GM23338 (cell line): ENCODE data around the gene RCCD1. TPM values are rescaled to one million over a fixed set of nuclear protein-coding genes. Genes with fewer than 3 reads are reported as not detected.

Experiments used
- ATAC-seq: fragments of 200-7000 bp; cut with Tn5 transposase; 3 replicates; pipeline ENCODE4 v1.9.1; 2020
- DNase-seq: peaks from one replicate; pipeline ENCODE4 v3.0.0-alpha.2; 2015; ENCODE audit warnings: low spot score
- H2AFZ ChIP-seq: fragments of 200-600 bp; sonication (generic); 2 replicates; pipeline ENCODE4 v1.8.0; 2016; ENCODE audit warnings: antibody characterized with exemption, mild to moderate bottlenecking, moderate library complexity
- H3F3A ChIP-seq: fragments of 200-600 bp; sonication (generic); replicated peaks from 2 replicates; pipeline ENCODE4 v1.8.0; 2017; ENCODE audit warnings: antibody characterized with exemption, mixed run types, low read depth
- H3K27ac ChIP-seq: fragments of 200-600 bp; sonication (generic); 2 replicates; pipeline ENCODE4 v1.6.1; 2016; ENCODE audit warnings: low read depth
- H3K27me3 ChIP-seq: fragments of 200-600 bp; sonication (generic); 2 replicates; pipeline ENCODE4 v1.8.0; 2016; ENCODE audit warnings: mild to moderate bottlenecking, mixed run types, moderate library complexity; ENCODE audit not compliant: insufficient read depth
- H3K36me3 ChIP-seq: fragments of 200-600 bp; sonication (generic); 2 replicates; pipeline ENCODE4 v1.8.0; 2016; ENCODE audit warnings: mild to moderate bottlenecking; ENCODE audit not compliant: insufficient read depth
- H3K4me1 ChIP-seq: fragments of 200-600 bp; sonication (generic); 2 replicates; pipeline ENCODE4 v1.8.0; 2016; ENCODE audit warnings: mild to moderate bottlenecking, moderate library complexity; ENCODE audit not compliant: insufficient read depth
- H3K4me2 ChIP-seq: fragments of 200-600 bp; sonication (generic); 2 replicates; pipeline ENCODE4 v1.7.1; 2017; ENCODE audit warnings: mixed run types
- H3K4me3 ChIP-seq: fragments of 200-600 bp; sonication (generic); 2 replicates; pipeline ENCODE4 v1.6.1; 2016; ENCODE audit warnings: mixed run types
- H3K79me2 ChIP-seq: fragments of 200-600 bp; sonication (generic); replicated peaks from 2 replicates; pipeline ENCODE4 v1.8.0; 2017; ENCODE audit warnings: mild to moderate bottlenecking; ENCODE audit not compliant: insufficient read depth
- H3K9me2 ChIP-seq: fragments of 200-600 bp; sonication (generic); 2 replicates; pipeline ENCODE4 v1.8.0; 2017; ENCODE audit not compliant: insufficient read depth
- H4K20me1 ChIP-seq: fragments of 200-600 bp; sonication (generic); replicated peaks from 2 replicates; pipeline ENCODE4 v1.8.0; 2017; ENCODE audit warnings: mild to moderate bottlenecking; ENCODE audit not compliant: insufficient read depth
- H3K27ac Mint-ChIP-seq: 2 replicates; pipeline ENCODE4 v1.8.0; 2020; ENCODE audit warnings: inconsistent platforms, mild to moderate bottlenecking, moderate library complexity, mixed read lengths
- H3K27me3 Mint-ChIP-seq: 3 replicates; pipeline ENCODE4 v1.8.0; 2022; ENCODE audit warnings: low read depth, mild to moderate bottlenecking, moderate library complexity, mixed read lengths, inconsistent platforms; ENCODE audit not compliant: insufficient read depth, poor library complexity
- H3K36me3 Mint-ChIP-seq: 3 replicates; pipeline ENCODE4 v1.8.0; 2021; ENCODE audit warnings: low read depth, mild to moderate bottlenecking, inconsistent platforms, moderate library complexity, mixed read lengths
- H3K4me1 Mint-ChIP-seq: 3 replicates; pipeline ENCODE4 v1.8.0; 2020; ENCODE audit warnings: mild to moderate bottlenecking, inconsistent platforms, mixed read lengths
- H3K4me3 Mint-ChIP-seq: 3 replicates; pipeline ENCODE4 v1.8.0; 2021; ENCODE audit warnings: moderate library complexity, mild to moderate bottlenecking, inconsistent platforms, mixed read lengths
- H3K9me3 Mint-ChIP-seq: 3 replicates; pipeline ENCODE4 v1.8.0; 2020; ENCODE audit warnings: moderate library complexity, mild to moderate bottlenecking, inconsistent platforms, mixed read lengths
- CREB1 ChIP-seq: fragments of 250-450 bp; sonication (Bioruptor Pico); IDR thresholded peaks from 2 replicates; pipeline ENCODE4 v1.5.0; 2020; ENCODE audit warnings: low read depth, mild to moderate bottlenecking, moderate library complexity
- EZH2 ChIP-seq: fragments of 200-600 bp; sonication (generic); IDR thresholded peaks from one replicate; pipeline ENCODE4 v1.8.0; 2017; ENCODE audit warnings: antibody characterized with exemption, mild to moderate bottlenecking, low read depth; ENCODE audit not compliant: unreplicated experiment
- JUNB ChIP-seq: IDR thresholded peaks from one replicate; pipeline ENCODE4 v1.6.1; 2016; ENCODE audit warnings: antibody characterized with exemption; ENCODE audit not compliant: unreplicated experiment
- POLR2AphosphoS5 ChIP-seq: IDR thresholded peaks from 2 replicates; pipeline ENCODE4 v1.6.1; 2016; ENCODE audit warnings: antibody characterized with exemption, low read depth
- ZNF331 ChIP-seq: fragments of 250-450 bp; sonication (Bioruptor Pico); IDR thresholded peaks from 2 replicates; pipeline ENCODE4 v1.5.0; 2020; ENCODE audit warnings: low read depth, mild to moderate bottlenecking, moderate library complexity
- ZNF462 ChIP-seq: fragments of 250-450 bp; sonication (Bioruptor Pico); IDR thresholded peaks from 2 replicates; pipeline ENCODE4 v1.5.0; 2020; ENCODE audit warnings: mild to moderate bottlenecking, moderate library complexity
- polyA plus RNA-seq: library from polyadenylated mRNA; unstranded; fragments of >200 nt; fragmentation: Nextera tagmentation; extraction: Ambion mirVana; gene quantifications from 2 replicates; pipeline ENCODE4 v1.2.1, GENCODE V29; 2016
- total RNA-seq: library from RNA; depleted of rRNA; stranded (reverse); fragments of >200 nt; shearing (Covaris generic); gene quantifications from 2 replicates; pipeline ENCODE4 v1.2.3, GENCODE V29; 2014

RCCD1 gene
- total and polyA plus RNA-seq, 2 experiments from 2014 or later = 10.8 to 17.1 TPM

GRCh38 chr15:90948506-90948905 lies 6.2 kb upstream of the RCCD1 start (continued):
- TF ChIP-seq ZNF462 (CRISPR knock-in tag) = no peak
- TF ChIP-seq JUNB = no peak

DNA sequence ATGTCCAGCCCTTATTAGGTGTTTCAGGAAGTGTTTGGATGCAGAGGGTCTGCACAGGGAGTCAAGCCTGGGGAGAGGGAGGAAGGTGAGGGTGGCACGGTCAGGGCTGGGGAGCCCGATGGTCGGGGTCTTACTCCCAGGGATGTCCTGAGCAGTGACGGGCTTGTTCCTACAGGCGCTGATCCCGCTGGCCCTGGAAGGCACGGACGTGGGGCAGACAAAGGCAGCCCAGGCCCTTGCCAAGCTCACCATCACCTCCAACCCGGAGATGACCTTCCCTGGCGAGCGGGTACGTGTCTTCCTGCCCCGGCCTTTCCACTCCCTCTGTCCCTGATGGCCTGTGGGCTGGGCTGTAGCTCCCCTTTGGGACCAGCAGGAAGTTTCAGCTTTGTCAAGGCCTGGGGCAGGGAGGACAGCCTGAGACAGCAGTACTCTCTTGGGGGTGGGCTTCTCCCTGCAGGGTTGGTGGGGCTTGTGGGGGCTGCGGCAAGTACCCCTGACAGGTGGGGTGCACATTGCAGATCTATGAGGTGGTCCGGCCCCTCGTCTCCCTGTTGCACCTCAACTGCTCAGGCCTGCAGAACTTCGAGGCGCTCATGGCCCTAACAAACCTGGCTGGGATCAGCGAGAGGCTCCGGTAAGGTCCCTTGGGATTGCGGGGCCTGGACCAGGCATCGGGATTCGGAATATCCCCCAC lies 4.6 kb upstream of the RCCD1 start:
- H3K9me3 Mint-ChIP-seq = no peaks in the 10 kb centered on the region; the same call in 2 of the 3 replicates
- no peaks in the 10 kb centered on the region for H3K79me2 ChIP-seq
- no peak overlapping the region for H2AFZ ChIP-seq
- no peak overlapping the region for H3K27ac Mint-ChIP-seq
- no peaks in the 10 kb centered on the region for H3K4me1 ChIP-seq
- peaks cover 66% of the 10 kb centered on the region for H3K36me3 Mint-ChIP-seq
- no peaks in the 10 kb centered on the region for H4K20me1 ChIP-seq
- peaks cover 7% of the 10 kb centered on the region; the same call in 1 of the 2 replicates for H3K36me3 ChIP-seq
- peaks cover 9% of the 10 kb centered on the region for H3K27me3 Mint-ChIP-seq
- H3F3A ChIP-seq = peaks cover 6% of the 10 kb centered on the region; the same call in 1 of the 2 replicates
- ATAC-seq (no peak), DNase-seq (no peak)
- no peak overlapping the region for H3K27ac ChIP-seq
- no peaks in the 10 kb centered on the region for H3K27me3 ChIP-seq
- no peak overlapping the region for H3K4me3 Mint-ChIP-seq
- no peak overlapping the region for H3K4me3 ChIP-seq
- H3K4me2 ChIP-seq = no peak overlapping the region
- H3K9me2 ChIP-seq = no peaks in the 10 kb centered on the region
- no peaks in the 10 kb centered on the region for H3K4me1 Mint-ChIP-seq
- TF ChIP-seq EZH2 = no peak
- TF ChIP-seq ZNF331 (CRISPR knock-in tag) = no peak
- TF ChIP-seq CREB1 = no peak
- TF ChIP-seq POLR2AphosphoS5 = no peak
- no peak for TF ChIP-seq ZNF462 (CRISPR knock-in tag)
